ENCODE results near the gene TSPAN10.

The TSPAN10 gene

GRCh38 chr17:81685108-81685507 lies 48.1 kb downstream of the TSPAN10 start:
- no peak overlapping the region for H3K27ac ChIP-seq (ENCODE audit: low read depth in 2 of 2, low read length in 2 of 2)
- H3K4me3 ChIP-seq (ENCODE audit: low read length in 2 of 2): peak overlapping the region; percentile 82 to 92
- H3K9me3 ChIP-seq (ENCODE audit: control insufficient read depth in 2 of 2, low read length in 2 of 2): no peaks in the 10 kb centered on the region
- peak overlapping the region; percentile 80 to 87 for H3K9ac ChIP-seq (ENCODE audit: low read depth in 1 of 2, low read length in 2 of 2)
- peaks cover 9 to 21% of the 10 kb centered on the region in 2 donors for H3K4me1 ChIP-seq (ENCODE audit: control insufficient read depth in 2 of 2, insufficient read depth in 2 of 2, low read length in 2 of 2)
- H3K36me3 ChIP-seq (ENCODE audit: control insufficient read depth in 2 of 2, insufficient read depth in 2 of 2, low read length in 2 of 2): peaks cover 37 to 41% of the 10 kb centered on the region in 2 donors
- no peaks in the 10 kb centered on the region for H3K27me3 ChIP-seq (ENCODE audit: control insufficient read depth in 2 of 2, insufficient read depth in 2 of 2, low read length in 2 of 2)

GRCh38 chr17:81686614-81687013 lies 49.6 kb downstream of the TSPAN10 start:
- Histone ChIP-seq H3K36me3 (ENCODE audit: control insufficient read depth in 2 of 2, insufficient read depth in 2 of 2, low read length in 2 of 2) (peaks cover 47 to 51% of the 10 kb centered on the region in 2 donors), H3K27ac (ENCODE audit: low read depth in 2 of 2, low read length in 2 of 2) (no peak overlapping the region), H3K9ac (ENCODE audit: low read depth in 1 of 2, low read length in 2 of 2) (no peak overlapping the region), H3K4me3 (ENCODE audit: low read length in 2 of 2) (no peak overlapping the region), H3K9me3 (ENCODE audit: control insufficient read depth in 2 of 2, low read length in 2 of 2) (no peaks in the 10 kb centered on the region), H3K4me1 (ENCODE audit: control insufficient read depth in 2 of 2, insufficient read depth in 2 of 2, low read length in 2 of 2) (peaks cover 9 to 21% of the 10 kb centered on the region in 2 donors), H3K27me3 (ENCODE audit: control insufficient read depth in 2 of 2, insufficient read depth in 2 of 2, low read length in 2 of 2) (no peaks in the 10 kb centered on the region)

GRCh38 chr17:81687770-81688541 lies 51.0 kb downstream of the TSPAN10 start:
- no peaks in the 10 kb centered on the region for H3K9me3 ChIP-seq (ENCODE audit: control insufficient read depth in 2 of 2, low read length in 2 of 2)
- no peak overlapping the region for H3K27ac ChIP-seq (ENCODE audit: low read depth in 2 of 2, low read length in 2 of 2)
- H3K4me1 ChIP-seq (ENCODE audit: control insufficient read depth in 2 of 2, insufficient read depth in 2 of 2, low read length in 2 of 2): peaks cover 9 to 15% of the 10 kb centered on the region in 2 donors
- peaks cover 56 to 61% of the 10 kb centered on the region in 2 donors for H3K36me3 ChIP-seq (ENCODE audit: control insufficient read depth in 2 of 2, insufficient read depth in 2 of 2, low read length in 2 of 2)
- H3K4me3 ChIP-seq (ENCODE audit: low read length in 2 of 2): no peak overlapping the region
- H3K27me3 ChIP-seq (ENCODE audit: control insufficient read depth in 2 of 2, insufficient read depth in 2 of 2, low read length in 2 of 2): no peaks in the 10 kb centered on the region
- H3K9ac ChIP-seq (ENCODE audit: low read depth in 1 of 2, low read length in 2 of 2): no peak overlapping the region

GRCh38 chr17:81688616-81689015 lies 51.6 kb downstream of the TSPAN10 start:
- peaks cover 61 to 68% of the 10 kb centered on the region in 2 donors for H3K36me3 ChIP-seq (ENCODE audit: control insufficient read depth in 2 of 2, insufficient read depth in 2 of 2, low read length in 2 of 2)
- no peak overlapping the region for H3K27ac ChIP-seq (ENCODE audit: low read depth in 2 of 2, low read length in 2 of 2)
- H3K9ac ChIP-seq (ENCODE audit: low read depth in 1 of 2, low read length in 2 of 2): no peak overlapping the region
- no peaks in the 10 kb centered on the region for H3K9me3 ChIP-seq (ENCODE audit: control insufficient read depth in 2 of 2, low read length in 2 of 2)
- H3K27me3 ChIP-seq (ENCODE audit: control insufficient read depth in 2 of 2, insufficient read depth in 2 of 2, low read length in 2 of 2): no peaks in the 10 kb centered on the region
- no peak overlapping the region for H3K4me3 ChIP-seq (ENCODE audit: low read length in 2 of 2)
- peaks cover 9 to 13% of the 10 kb centered on the region in 2 donors for H3K4me1 ChIP-seq (ENCODE audit: control insufficient read depth in 2 of 2, insufficient read depth in 2 of 2, low read length in 2 of 2)

- H3K27me3 ChIP-seq (ENCODE audit: control insufficient read depth in 2 of 2, insufficient read depth in 2 of 2, low read length in 2 of 2): no peaks in the 10 kb centered on the region
- H3K9ac ChIP-seq (ENCODE audit: low read depth in 1 of 2, low read length in 2 of 2): no peak overlapping the region
- H3K4me3 ChIP-seq (ENCODE audit: low read length in 2 of 2): no peak overlapping the region
- no peak overlapping the region for H3K27ac ChIP-seq (ENCODE audit: low read depth in 2 of 2, low read length in 2 of 2)
- peaks cover 3 to 5% of the 10 kb centered on the region in 2 donors for H3K4me1 ChIP-seq (ENCODE audit: control insufficient read depth in 2 of 2, insufficient read depth in 2 of 2, low read length in 2 of 2)
- no peaks in the 10 kb centered on the region for H3K9me3 ChIP-seq (ENCODE audit: control insufficient read depth in 2 of 2, low read length in 2 of 2)
- H3K36me3 ChIP-seq (ENCODE audit: control insufficient read depth in 2 of 2, insufficient read depth in 2 of 2, low read length in 2 of 2): peaks cover 75 to 81% of the 10 kb centered on the region in 2 donors
Measured at GRCh38 chr17:81690066-81690465, 53.1 kb downstream of the TSPAN10 start.

- H3K36me3 ChIP-seq (ENCODE audit: control insufficient read depth in 2 of 2, insufficient read depth in 2 of 2, low read length in 2 of 2): peaks cover 80 to 86% of the 10 kb centered on the region in 2 donors
Measured at GRCh38 chr17:81690549-81690948, 53.6 kb downstream of the TSPAN10 start.

GRCh38 chr17:81691196-81691595 lies 54.2 kb downstream of the TSPAN10 start:
- H3K9ac ChIP-seq (ENCODE audit: low read depth in 1 of 2, low read length in 2 of 2): no peak overlapping the region
- no peaks in the 10 kb centered on the region for H3K9me3 ChIP-seq (ENCODE audit: control insufficient read depth in 2 of 2, low read length in 2 of 2)
- H3K4me1 ChIP-seq (ENCODE audit: control insufficient read depth in 2 of 2, insufficient read depth in 2 of 2, low read length in 2 of 2): no peaks in the 10 kb centered on the region
- H3K27ac ChIP-seq (ENCODE audit: low read depth in 2 of 2, low read length in 2 of 2): no peak overlapping the region
- no peaks in the 10 kb centered on the region for H3K27me3 ChIP-seq (ENCODE audit: control insufficient read depth in 2 of 2, insufficient read depth in 2 of 2, low read length in 2 of 2)
- no peak overlapping the region for H3K4me3 ChIP-seq (ENCODE audit: low read length in 2 of 2)
- peaks cover 82 to 89% of the 10 kb centered on the region in 2 donors for H3K36me3 ChIP-seq (ENCODE audit: control insufficient read depth in 2 of 2, insufficient read depth in 2 of 2, low read length in 2 of 2)

More at GRCh38 chr17:81690549-81690948, 53.6 kb downstream of the TSPAN10 start:
- peaks cover 0 to 2% of the 10 kb centered on the region in 2 donors for H3K4me1 ChIP-seq (ENCODE audit: control insufficient read depth in 2 of 2, insufficient read depth in 2 of 2, low read length in 2 of 2)
- H3K9ac ChIP-seq (ENCODE audit: low read depth in 1 of 2, low read length in 2 of 2): no peak overlapping the region
- H3K27ac ChIP-seq (ENCODE audit: low read depth in 2 of 2, low read length in 2 of 2): no peak overlapping the region
- H3K4me3 ChIP-seq (ENCODE audit: low read length in 2 of 2): no peak overlapping the region
- no peaks in the 10 kb centered on the region for H3K27me3 ChIP-seq (ENCODE audit: control insufficient read depth in 2 of 2, insufficient read depth in 2 of 2, low read length in 2 of 2)
- H3K9me3 ChIP-seq (ENCODE audit: control insufficient read depth in 2 of 2, low read length in 2 of 2): no peaks in the 10 kb centered on the region

- peaks cover 81 to 89% of the 10 kb centered on the region in 2 donors for H3K36me3 ChIP-seq (ENCODE audit: control insufficient read depth in 2 of 2, insufficient read depth in 2 of 2, low read length in 2 of 2)
- H3K27me3 ChIP-seq (ENCODE audit: control insufficient read depth in 2 of 2, insufficient read depth in 2 of 2, low read length in 2 of 2): no peaks in the 10 kb centered on the region
- no peak overlapping the region for H3K4me3 ChIP-seq (ENCODE audit: low read length in 2 of 2)
- no peaks in the 10 kb centered on the region for H3K4me1 ChIP-seq (ENCODE audit: control insufficient read depth in 2 of 2, insufficient read depth in 2 of 2, low read length in 2 of 2)
- H3K9me3 ChIP-seq (ENCODE audit: control insufficient read depth in 2 of 2, low read length in 2 of 2): no peaks in the 10 kb centered on the region
- H3K9ac ChIP-seq (ENCODE audit: low read depth in 1 of 2, low read length in 2 of 2): no peak overlapping the region
- no peak overlapping the region for H3K27ac ChIP-seq (ENCODE audit: low read depth in 2 of 2, low read length in 2 of 2)
Measured at GRCh38 chr17:81691608-81692007, 54.6 kb downstream of the TSPAN10 start.

GRCh38 chr17:81693509-81694210 lies 56.7 kb downstream of the TSPAN10 start:
- Histone ChIP-seq H3K4me3 (ENCODE audit: low read length in 2 of 2) (no peak overlapping the region), H3K27me3 (ENCODE audit: control insufficient read depth in 2 of 2, insufficient read depth in 2 of 2, low read length in 2 of 2) (no peaks in the 10 kb centered on the region), H3K27ac (ENCODE audit: low read depth in 2 of 2, low read length in 2 of 2) (no peak overlapping the region), H3K9me3 (ENCODE audit: control insufficient read depth in 2 of 2, low read length in 2 of 2) (no peaks in the 10 kb centered on the region), H3K9ac (ENCODE audit: low read depth in 1 of 2, low read length in 2 of 2) (no peak overlapping the region), H3K36me3 (ENCODE audit: control insufficient read depth in 2 of 2, insufficient read depth in 2 of 2, low read length in 2 of 2) (peaks cover 81 to 85% of the 10 kb centered on the region in 2 donors), H3K4me1 (ENCODE audit: control insufficient read depth in 2 of 2, insufficient read depth in 2 of 2, low read length in 2 of 2) (no peaks in the 10 kb centered on the region)

GRCh38 chr17:81694810-81695209 lies 57.8 kb downstream of the TSPAN10 start:
- peaks cover 74 to 83% of the 10 kb centered on the region in 2 donors for H3K36me3 ChIP-seq (ENCODE audit: control insufficient read depth in 2 of 2, insufficient read depth in 2 of 2, low read length in 2 of 2)
- no peaks in the 10 kb centered on the region for H3K27me3 ChIP-seq (ENCODE audit: control insufficient read depth in 2 of 2, insufficient read depth in 2 of 2, low read length in 2 of 2)
- H3K9me3 ChIP-seq (ENCODE audit: control insufficient read depth in 2 of 2, low read length in 2 of 2): no peaks in the 10 kb centered on the region
- H3K27ac ChIP-seq (ENCODE audit: low read depth in 2 of 2, low read length in 2 of 2): no peak overlapping the region
- H3K4me3 ChIP-seq (ENCODE audit: low read length in 2 of 2): no peak overlapping the region
- no peak overlapping the region for H3K9ac ChIP-seq (ENCODE audit: low read depth in 1 of 2, low read length in 2 of 2)
- no peaks in the 10 kb centered on the region for H3K4me1 ChIP-seq (ENCODE audit: control insufficient read depth in 2 of 2, insufficient read depth in 2 of 2, low read length in 2 of 2)
